GM18520 (cell line): Measurements from ENCODE around the gene VWCE.

ENCODE experiments used
- ATAC-seq: cut with Tn5 transposase; IDR thresholded peaks from one replicate; pipeline ENCODE4 v1.9.1; 2021; ENCODE audit not compliant: unreplicated experiment

The VWCE gene

DNA sequence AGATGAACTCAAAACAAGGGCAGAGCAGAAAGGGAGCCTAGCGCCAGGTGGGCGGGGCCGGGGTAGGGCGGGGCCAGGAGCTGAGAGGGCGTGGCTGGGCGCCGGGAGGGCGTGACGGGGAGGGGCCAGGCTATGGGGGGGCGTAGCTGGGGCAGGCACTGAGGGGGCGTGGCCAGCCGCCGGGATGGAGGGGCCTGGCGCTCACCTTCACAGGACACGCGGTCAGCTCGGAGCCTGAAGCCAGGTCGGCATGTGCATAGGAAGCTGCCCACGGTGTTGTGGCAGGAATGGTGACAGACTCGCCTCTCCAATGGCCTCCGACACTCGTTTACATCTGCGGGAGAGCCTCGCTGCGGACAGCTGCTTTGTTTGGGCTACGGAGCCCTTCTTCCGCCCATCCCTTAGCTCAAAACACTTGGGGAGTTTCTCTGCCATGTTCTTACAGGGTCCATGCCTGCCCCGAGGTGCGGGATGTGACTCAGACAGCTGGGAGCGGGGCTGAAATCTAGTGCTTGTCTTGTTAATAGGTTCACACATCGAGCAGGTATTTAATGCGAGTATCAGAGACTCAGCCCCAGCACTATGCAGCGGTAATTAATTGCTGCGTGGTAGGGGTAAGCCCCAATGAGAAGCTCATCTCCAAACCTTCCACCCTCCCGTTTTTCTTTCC is 13.4 kb downstream of the VWCE start:
- no peak for ATAC-seq

DNA sequence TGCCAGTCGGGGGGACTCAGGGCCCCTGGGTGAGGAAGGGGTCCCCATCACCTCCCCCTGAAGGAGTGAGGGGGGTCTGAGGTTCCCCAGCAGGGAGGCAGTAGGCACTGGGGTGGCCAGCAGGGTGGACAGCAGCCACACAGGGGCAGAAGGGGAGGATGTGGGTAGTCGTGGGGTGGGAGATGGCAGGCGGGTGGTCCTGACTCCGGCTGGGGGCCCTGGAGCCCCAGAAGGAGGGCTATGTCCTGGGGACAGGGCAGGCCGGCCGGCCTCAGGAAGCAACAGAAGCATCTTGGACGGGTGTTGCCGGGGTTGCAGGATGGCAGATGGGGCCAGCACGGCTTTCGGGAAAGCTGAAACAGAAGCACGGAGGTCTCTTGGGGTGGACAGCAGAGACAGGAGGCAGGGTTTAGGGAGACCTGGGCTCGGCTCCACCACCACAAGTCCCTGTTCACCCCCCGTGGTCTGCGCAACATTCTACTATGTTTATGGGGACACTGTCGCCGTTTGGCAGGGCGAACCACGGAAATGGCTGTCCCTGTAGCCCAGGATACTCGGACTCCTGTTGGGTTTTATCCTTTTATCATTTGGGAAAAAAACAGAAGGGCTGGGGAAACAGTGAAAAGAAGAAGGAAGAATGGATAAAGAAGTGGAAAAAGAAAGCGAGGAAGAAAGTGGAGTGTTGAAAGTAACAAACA is 14.1 kb downstream of the VWCE start:
- no peak for ATAC-seq

GRCh38 chr11:61279934-61280659 is 15.0 kb downstream of the VWCE start:
- no peak for ATAC-seq

DNA sequence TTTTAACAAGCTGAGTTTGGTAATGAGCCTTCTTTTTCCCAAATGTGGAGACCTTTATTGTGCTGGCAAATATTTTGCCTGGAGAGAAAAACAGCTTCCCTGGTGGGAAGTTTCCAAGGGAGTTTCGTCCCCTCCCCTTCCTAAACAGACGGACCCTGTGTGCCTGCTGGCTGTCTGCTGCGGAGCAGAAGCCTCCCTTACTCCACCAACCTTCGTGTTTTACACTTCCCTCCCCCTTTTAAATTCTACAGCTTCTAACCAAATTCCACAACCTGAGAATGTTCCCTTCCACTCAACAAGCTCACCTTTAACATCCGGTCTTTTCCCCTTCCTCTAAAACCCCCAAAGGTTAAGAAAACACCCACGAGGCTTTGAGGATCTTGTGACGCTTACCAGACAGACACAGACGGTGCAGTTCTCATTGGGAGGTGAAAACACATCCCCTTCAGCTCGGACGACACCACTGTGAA is 17.1 kb downstream of the VWCE start:
- ATAC-seq: no peak

DNA sequence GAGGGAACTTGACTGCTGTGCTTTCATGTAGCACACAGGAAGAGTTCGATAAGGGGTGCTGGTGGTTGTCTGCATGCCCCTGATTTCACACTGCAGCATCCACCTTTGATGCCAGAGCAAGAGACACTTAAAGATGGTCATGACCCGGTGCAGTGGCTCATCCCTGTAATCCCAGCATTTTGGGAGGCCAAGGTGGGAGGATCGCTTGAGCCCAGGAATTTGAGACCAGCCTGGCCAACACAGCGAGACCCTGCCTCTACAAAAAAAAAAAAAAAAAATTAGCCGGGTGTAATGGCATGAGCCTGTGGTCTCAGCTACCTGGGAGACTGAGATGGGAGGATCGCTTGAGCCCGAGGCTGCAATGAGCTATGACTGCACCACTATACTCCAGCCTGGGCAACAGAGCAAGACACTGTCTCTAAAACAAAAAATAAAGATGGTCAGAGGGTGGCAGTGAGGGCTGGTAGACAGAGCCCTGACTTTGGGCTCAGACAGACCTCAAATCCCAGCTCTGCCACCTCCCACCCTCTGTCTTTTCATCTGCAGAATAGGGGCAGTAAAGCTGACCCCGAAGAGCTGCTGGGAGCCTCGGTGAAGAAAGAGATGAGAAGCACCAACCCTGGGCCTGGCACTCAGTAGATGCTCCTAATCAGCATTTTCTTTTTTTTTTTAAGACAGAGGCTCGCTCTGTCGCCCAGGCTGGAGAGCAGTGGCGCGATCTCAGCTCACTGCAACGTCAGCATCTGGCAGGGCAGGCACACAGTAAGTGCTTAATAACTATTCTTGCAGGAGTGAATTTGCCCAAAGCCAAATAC is 17.7 kb downstream of the VWCE start:
- ATAC-seq: no peak

GRCh38 chr11:61275191-61275590 is 19.9 kb downstream of the VWCE start:
- ATAC-seq: no peak

- no peak for ATAC-seq
These were observed 21.0 kb downstream of the VWCE start for GRCh38 chr11:61274084-61274483.

DNA sequence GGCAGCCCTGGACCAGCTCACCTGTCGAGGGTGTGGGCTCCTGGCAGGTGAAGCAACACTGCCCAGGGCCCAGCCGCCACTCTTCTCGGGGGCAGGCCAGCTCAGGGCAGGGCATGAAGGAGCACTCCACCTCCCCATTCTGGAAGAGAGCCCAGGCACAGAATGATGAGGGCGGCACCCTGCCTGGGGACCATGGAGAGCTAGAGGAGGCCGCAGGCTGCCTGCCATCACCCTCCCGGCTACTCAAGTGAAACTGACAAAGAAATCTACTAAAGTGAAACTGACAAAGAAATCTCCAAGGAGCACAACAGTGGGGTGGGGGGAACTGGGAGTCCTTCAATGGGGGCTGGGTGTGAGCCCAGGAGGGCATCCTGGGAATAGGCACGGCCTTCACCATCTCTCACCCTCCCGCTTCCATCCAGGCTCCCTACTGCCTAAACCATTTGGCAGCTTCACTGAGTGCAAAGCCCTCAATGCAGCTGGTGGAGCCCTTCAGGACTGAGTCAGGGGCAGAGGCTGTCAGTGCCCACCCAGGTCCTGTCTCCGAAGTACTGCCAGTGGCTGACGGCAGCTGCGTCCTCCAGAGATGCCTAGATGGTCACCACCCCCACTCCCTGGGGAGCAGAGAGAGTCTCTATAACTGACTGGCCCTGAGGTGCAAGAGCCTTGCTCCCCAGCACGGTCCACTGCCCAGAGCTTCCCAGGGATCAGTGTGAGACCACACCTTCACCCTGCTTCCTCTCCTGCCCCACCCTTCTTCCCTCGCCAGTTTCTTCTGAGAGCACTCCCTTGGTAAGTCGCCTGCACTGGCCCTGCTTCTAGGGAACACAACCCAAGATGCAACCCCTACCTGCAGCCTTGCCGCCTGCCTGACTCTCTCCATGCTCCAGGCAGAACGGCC is 21.7 kb downstream of the VWCE start:
- ATAC-seq: no peak

DNA sequence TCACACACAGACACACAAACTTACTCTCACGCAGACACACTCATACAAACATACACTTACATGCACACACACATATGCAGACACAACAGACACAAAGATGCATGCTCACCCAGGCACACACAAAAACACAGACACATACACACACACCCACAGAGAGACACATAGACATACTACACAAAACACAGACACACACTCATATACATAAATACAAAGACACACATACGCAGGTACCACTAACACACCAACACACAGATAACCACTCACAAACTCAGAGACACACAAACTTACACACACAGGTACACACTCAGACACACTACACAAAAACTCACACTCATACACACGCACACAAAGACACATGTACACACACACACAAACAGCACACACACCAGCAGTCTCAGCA is 22.4 kb downstream of the VWCE start:
- no peak for ATAC-seq

DNA sequence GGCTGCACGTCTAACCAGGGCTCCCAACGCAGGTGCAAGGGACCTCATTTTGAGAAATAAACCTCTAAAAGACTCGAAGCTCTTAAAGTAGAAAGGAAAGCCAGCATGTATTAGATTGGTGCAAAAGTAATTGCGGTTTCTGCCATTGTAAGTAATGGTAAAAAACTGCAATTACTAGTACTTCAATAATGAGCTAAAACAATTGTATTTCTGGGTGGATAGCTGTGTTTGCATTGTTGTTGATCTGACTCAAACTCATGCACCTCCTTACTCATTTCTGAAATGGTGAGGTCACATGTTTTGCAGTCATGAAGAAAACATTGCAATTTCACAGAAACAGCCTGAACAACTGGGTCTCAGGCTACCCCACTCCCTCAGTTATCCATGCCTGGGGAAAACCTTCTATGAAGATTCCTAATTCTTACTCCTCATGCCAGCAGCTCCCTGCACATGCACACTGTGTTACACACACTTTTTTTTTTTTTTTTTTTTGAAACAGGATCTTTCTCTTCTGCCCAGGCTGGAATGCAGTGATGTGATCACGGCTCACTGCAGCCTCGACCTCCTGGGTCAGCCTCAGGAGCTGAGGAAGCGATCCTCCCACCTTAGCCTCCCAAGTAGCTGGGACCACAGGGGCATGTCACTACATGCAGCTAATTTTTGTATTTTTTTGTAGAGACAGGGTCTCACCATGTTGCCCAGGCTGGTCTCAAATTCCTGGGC is 24.6 kb downstream of the VWCE start:
- ATAC-seq: no peak

- no peak for ATAC-seq
These were observed 26.4 kb downstream of the VWCE start for GRCh38 chr11:61268588-61269250.

DNA sequence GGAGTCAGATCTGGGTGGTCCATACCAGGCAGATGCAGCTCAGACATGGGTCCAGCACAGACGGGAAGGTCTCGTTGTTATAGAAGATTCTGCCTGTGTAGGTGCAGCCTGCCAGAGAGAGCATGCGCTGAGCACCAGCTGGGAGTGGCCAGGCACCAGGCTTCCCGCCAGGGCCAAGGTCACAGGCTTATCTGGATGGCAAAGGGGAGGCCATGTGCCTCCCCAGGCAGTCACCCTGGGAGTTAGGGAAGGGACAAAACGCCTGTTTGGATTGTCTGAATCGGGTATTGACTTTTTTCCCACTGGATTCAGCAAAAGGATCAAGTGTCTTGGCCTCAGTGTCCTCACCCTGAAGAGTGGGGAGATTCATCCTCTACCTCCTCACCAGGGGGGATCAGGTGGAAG is 27.7 kb downstream of the VWCE start:
- ATAC-seq: no peak

DNA sequence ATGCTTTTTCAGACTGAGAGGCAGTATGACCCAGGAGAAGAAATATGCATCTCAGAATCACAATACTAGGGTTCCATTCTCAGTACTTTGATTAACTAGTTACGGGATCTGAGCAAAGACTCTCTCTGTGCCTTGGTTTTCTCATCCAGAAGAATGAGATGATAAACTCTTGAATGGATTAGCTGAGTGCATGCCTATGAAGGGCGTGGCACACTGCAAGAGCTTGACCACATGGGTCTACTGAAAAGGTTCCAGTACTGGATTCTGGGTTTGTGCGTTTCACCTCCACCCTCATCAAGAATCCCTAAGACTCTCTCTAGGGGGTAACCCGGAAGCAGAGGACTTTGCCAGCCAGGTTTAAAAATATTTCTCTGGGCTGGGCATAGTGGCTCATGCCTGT is 28.5 kb downstream of the VWCE start:
- ATAC-seq: no peak

GRCh38 chr11:61265357-61265756 is 29.8 kb downstream of the VWCE start:
- no peak for ATAC-seq

DNA sequence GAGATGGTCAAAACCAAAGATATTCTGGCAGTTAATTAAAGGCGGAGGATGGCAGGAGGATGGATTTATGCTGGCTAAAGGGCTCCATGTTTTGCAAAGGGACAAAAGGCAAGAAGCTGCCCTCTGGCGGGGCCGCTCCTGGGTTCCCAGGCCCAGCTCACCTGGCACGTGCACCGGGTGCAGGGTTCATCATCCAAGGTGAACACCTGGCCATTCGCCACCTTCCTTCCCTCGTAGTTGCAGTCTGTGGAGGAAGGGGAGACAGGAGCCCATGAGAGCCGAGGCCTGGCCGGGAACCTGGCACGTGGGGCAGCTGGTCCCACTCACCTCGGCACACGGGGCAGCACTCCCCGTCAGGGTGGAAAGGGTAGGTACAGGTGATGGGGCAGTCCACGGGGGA is 30.3 kb downstream of the VWCE start:
- ATAC-seq: no peak

DNA sequence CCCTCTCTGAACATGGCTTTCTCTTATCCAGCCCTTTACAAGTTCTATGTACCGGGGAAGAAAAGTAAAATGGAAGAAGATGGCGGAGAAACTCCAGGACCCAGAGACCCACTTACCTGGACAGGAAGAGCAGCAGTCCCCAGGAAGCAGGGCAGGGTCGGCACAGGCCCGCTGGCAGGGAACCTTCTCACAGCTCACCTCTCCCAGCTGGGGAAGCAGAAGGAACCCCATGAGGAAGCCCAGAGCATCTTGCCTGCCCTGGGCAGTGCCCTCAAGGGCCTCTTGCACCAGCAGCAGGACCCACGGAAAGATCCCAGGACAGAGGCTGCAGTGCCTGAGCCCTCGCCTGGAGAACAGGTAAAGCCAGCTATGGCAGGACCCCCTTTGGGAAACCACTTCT is 30.7 kb downstream of the VWCE start:
- no peak for ATAC-seq

DNA sequence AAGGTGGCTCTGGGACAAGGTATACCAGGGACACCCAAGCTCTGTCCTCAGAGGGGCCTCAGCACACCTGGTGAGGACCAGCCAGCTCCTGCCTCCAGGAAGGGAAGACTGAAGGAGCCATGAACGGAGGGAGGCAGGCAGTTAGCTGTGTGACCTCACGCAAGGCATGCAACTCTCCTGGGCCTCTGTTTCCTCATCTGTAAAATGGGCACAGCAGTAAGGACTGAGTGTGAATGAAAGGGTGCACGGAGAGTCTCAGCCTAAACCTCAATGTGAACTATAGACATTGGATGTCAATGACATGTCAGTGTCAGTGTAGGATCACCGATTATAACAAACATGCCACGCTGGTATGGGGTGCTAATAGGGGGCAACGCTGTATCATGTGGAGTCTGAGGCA is 35.8 kb downstream of the VWCE start:
- ATAC-seq: no peak

DNA sequence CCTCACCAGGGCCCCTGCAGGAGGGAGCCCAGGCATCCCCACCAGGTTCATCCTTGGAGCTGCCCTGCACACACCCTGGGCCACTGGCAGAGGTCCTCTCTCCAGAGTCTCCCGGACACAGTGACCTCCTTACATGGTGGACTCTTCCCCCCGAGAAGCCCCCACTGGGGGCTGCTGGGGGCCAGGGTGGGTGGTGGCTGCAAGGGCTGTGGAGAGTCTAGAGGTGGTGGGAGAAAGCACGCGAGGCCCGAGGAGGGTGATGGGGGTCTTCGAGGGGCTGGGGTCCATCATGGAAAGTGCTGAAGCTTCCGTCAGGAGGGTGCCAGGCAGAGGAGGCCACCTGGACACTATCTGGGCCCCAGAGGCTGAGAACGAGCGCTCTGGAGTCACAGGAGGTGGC is 36.6 kb downstream of the VWCE start:
- ATAC-seq: no peak
